ENCODE results near the gene PLA2G12A.

- no peak for TF ChIP-seq PATZ1 (CRISPR knock-in tag; IDR thresholded peaks at IDR 0.05; ENCODE audit: borderline replicate concordance)
- TF ChIP-seq, protein P1, sequence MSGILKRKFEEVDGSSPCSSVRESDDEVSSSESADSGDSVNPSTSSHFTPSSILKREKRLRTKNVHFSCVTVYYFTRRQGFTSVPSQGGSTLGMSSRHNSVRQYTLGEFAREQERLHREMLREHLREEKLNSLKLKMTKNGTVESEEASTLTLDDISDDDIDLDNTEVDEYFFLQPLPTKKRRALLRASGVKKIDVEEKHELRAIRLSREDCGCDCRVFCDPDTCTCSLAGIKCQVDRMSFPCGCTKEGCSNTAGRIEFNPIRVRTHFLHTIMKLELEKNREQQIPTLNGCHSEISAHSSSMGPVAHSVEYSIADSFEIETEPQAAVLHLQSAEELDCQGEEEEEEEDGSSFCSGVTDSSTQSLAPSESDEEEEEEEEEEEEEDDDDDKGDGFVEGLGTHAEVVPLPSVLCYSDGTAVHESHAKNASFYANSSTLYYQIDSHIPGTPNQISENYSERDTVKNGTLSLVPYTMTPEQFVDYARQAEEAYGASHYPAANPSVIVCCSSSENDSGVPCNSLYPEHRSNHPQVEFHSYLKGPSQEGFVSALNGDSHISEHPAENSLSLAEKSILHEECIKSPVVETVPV (CRISPR knock-in tag; IDR thresholded peaks at IDR 0.05), result no peak
- TF ChIP-seq ZFP30 (CRISPR knock-in tag; IDR thresholded peaks at IDR 0.05), result no peak
- TF ChIP-seq CSDC2 (CRISPR knock-in tag; IDR thresholded peaks at IDR 0.05), result no peak
- no peak for TF ChIP-seq ZFP3 (CRISPR knock-in tag; IDR thresholded peaks at IDR 0.05)
- TF ChIP-seq PPARA (CRISPR knock-in tag; IDR thresholded peaks at IDR 0.05; ENCODE audit: borderline replicate concordance), result no peak
- TF ChIP-seq TOX (CRISPR knock-in tag; IDR thresholded peaks at IDR 0.05; ENCODE audit: borderline replicate concordance), result no peak
- TF ChIP-seq TSHZ2 (CRISPR knock-in tag; IDR thresholded peaks at IDR 0.05), result no peak
- no peak for TF ChIP-seq SNAI2 (CRISPR knock-in tag; IDR thresholded peaks at IDR 0.05)
- TF ChIP-seq ISL1 (CRISPR knock-in tag; IDR thresholded peaks at IDR 0.05), result no peak
- TF ChIP-seq RARB (CRISPR knock-in tag; IDR thresholded peaks at IDR 0.05), result no peak
- no peak for TF ChIP-seq TCF4 (CRISPR knock-in tag; IDR thresholded peaks at IDR 0.05; ENCODE audit: borderline replicate concordance)
- no peak for TF ChIP-seq ZNF565 (CRISPR knock-in tag; conservative IDR thresholded peaks at IDR 0.05; ENCODE audit: low read depth)
- TF ChIP-seq, protein P2, sequence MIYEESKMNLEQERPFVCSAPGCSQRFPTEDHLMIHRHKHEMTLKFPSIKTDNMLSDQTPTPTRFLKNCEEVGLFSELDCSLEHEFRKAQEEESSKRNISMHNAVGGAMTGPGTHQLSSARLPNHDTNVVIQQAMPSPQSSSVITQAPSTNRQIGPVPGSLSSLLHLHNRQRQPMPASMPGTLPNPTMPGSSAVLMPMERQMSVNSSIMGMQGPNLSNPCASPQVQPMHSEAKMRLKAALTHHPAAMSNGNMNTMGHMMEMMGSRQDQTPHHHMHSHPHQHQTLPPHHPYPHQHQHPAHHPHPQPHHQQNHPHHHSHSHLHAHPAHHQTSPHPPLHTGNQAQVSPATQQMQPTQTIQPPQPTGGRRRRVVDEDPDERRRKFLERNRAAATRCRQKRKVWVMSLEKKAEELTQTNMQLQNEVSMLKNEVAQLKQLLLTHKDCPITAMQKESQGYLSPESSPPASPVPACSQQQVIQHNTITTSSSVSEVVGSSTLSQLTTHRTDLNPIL (CRISPR knock-in tag; IDR thresholded peaks at IDR 0.05; ENCODE audit: low read depth), result no peak
Observed at GRCh38 chr4:109719604-109720003, 10.3 kb downstream of the PLA2G12A start.

Data from SK-N-SH treated with all-trans-retinoic acid at 6 μM for 48 hours (cell line).